Ectodermal cell (in vitro differentiated cells): Measurements from ENCODE around the gene KL.

ENCODE experiments used
- H3K27ac ChIP-seq: 2 replicates; pipeline ENCODE4 v1.7.0; 2013; ENCODE audit warnings: mild to moderate bottlenecking, low read depth, low read length; ENCODE audit not compliant: insufficient read depth, poor library complexity, severe bottlenecking
- H3K27me3 ChIP-seq: 2 replicates; pipeline ENCODE4 v1.7.0; 2013; ENCODE audit warnings: mild to moderate bottlenecking, low read length; ENCODE audit not compliant: insufficient read depth, control insufficient read depth, poor library complexity, severe bottlenecking
- H3K36me3 ChIP-seq: one replicate; pipeline ENCODE4 v1.7.0; 2013; ENCODE audit warnings: low read length; ENCODE audit not compliant: control insufficient read depth, insufficient read depth
- H3K4me1 ChIP-seq: one replicate; pipeline ENCODE4 v1.7.0; 2013; ENCODE audit warnings: low read length; ENCODE audit not compliant: control insufficient read depth, insufficient read depth
- H3K4me3 ChIP-seq: 2 replicates; pipeline ENCODE4 v1.7.0; 2013; ENCODE audit warnings: low read depth, low read length, control low read depth; ENCODE audit not compliant: insufficient read depth
- H3K9me3 ChIP-seq: 2 replicates; pipeline ENCODE4 v1.7.0; 2013; ENCODE audit warnings: mild to moderate bottlenecking, low read length, moderate library complexity; ENCODE audit not compliant: control insufficient read depth
- WGBS, 2 experiments: methylation state at CpG; one replicate each; pipeline ENCODE4 v1.1.7; 2013; ENCODE audit warnings: missing lambda C conversion rate in 2 of 2; 5-methylcytosine and 5-hydroxymethylcytosine counted together

Gene KL

GRCh38 chr13:33109271-33109697 is 93.1 kb downstream of the KL start:
- no peak overlapping the region for H3K27ac ChIP-seq
- 93 to 98% methylated on average over 2 of the region's 2 CpGs for WGBS, 2 experiments
- H3K27me3 ChIP-seq = no peaks in the 10 kb centered on the region
- H3K36me3 ChIP-seq = no peaks in the 10 kb centered on the region
- no peaks in the 10 kb centered on the region for H3K4me1 ChIP-seq
- H3K9me3 ChIP-seq = no peaks in the 10 kb centered on the region
- H3K4me3 ChIP-seq = no peak overlapping the region

DNA sequence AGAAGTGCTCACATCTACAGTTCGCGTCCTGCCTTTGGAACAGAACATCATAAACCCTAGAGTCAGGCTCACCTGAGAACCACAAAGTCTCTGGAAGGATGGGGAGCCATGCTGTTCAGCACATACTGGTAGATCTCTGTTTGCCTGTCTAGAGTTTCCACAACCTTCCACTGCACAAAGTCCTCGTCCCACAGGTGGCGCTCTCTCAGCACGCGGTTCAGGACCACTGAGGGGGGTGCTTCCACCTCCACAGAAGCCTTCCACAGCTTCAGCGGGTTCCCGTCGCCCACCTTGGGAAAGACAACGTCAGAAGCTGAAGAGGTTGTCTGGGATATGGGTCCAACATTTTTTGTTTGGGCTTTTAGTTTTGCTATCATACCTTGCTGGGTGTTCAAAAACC is 93.6 kb downstream of the KL start:
- H3K4me3 ChIP-seq = no peak overlapping the region
- H3K27me3 ChIP-seq = no peaks in the 10 kb centered on the region
- WGBS, 2 experiments = 83% methylated on average over 10 of the region's 10 CpGs
- H3K9me3 ChIP-seq = no peaks in the 10 kb centered on the region
- H3K36me3 ChIP-seq = no peaks in the 10 kb centered on the region
- no peaks in the 10 kb centered on the region for H3K4me1 ChIP-seq
- no peak overlapping the region for H3K27ac ChIP-seq

- Histone ChIP-seq H3K4me1 (no peaks in the 10 kb centered on the region), H3K4me3 (no peak overlapping the region), H3K9me3 (no peaks in the 10 kb centered on the region), H3K27ac (no peak overlapping the region), H3K27me3 (no peaks in the 10 kb centered on the region), H3K36me3 (no peaks in the 10 kb centered on the region)
- 92 to 95% methylated on average over 5 of the region's 5 CpGs for WGBS, 2 experiments
Observed at GRCh38 chr13:33110386-33110712, 94.1 kb downstream of the KL start.

- 93 to 94% methylated on average over 14 of the region's 14 CpGs for WGBS, 2 experiments
- no peak overlapping the region for H3K4me3 ChIP-seq
- H3K27me3 ChIP-seq = no peaks in the 10 kb centered on the region
- H3K27ac ChIP-seq = no peak overlapping the region
- H3K4me1 ChIP-seq = no peaks in the 10 kb centered on the region
- no peaks in the 10 kb centered on the region for H3K36me3 ChIP-seq
- no peaks in the 10 kb centered on the region for H3K9me3 ChIP-seq
Observed at GRCh38 chr13:33110713-33111413, 94.6 kb downstream of the KL start.

DNA sequence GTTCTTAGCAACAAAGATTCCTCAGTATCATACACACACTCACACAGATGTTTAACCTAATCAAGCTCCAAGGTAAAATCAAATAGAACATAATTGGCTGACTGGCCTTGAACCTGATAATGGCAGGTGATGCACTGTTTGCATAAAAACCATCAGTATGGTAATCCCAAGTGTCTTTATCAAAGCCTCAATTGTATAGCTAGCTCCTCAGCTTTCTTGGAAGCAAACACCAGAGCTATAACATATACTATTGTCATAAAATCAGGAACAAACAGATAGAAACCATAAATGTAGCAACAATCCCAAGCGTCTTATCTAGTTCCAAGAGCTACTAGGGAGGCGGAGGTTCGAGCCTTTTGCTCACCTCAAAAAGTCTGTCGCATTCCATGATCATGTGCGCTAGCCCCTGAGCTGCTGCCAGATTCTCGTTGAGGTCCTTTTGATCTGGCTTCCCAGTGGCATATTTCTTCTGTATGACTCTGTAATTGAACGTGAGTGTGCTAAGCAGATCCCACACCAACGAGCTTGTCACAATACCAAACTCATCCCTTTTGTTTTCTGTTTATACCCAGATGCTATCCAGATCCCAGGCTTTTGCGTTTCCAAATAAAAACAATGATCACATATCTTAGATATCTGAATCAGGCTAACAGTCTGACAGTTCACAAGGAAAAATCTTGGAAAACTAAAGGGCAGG is 95.3 kb downstream of the KL start:
- Histone ChIP-seq H3K9me3 (no peaks in the 10 kb centered on the region), H3K4me1 (no peaks in the 10 kb centered on the region), H3K4me3 (no peak overlapping the region), H3K27ac (no peak overlapping the region), H3K36me3 (no peaks in the 10 kb centered on the region), H3K27me3 (no peaks in the 10 kb centered on the region)
- WGBS, 2 experiments = 93 to 94% methylated on average over 9 of the region's 9 CpGs

DNA sequence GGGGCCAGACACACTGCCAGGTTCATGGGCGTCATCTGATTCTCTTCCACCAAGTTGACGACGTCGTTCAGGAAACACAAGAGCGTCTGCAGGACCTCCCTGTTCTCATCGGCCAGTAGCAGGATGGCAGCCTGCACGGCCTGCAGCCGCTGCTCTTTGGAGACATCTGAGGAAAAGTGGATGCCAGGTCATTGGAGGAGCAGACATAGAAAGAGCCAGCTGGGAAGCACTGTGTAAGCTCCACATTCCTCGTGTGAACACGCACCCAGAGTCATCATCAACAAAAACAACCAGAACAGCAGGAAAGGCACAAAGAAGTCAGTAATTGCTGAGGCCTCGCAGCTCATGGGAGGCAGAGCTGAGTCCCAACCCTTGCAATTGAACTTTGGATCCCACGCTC is 96.5 kb downstream of the KL start:
- H3K27me3 ChIP-seq = no peaks in the 10 kb centered on the region
- H3K9me3 ChIP-seq = no peaks in the 10 kb centered on the region
- no peaks in the 10 kb centered on the region for H3K4me1 ChIP-seq
- H3K4me3 ChIP-seq = no peak overlapping the region
- WGBS, 2 experiments = 93 to 95% methylated on average over 12 of the region's 12 CpGs
- no peaks in the 10 kb centered on the region for H3K36me3 ChIP-seq
- no peak overlapping the region for H3K27ac ChIP-seq

- H3K9me3 ChIP-seq = no peaks in the 10 kb centered on the region
- H3K27me3 ChIP-seq = no peaks in the 10 kb centered on the region
- no peak overlapping the region for H3K4me3 ChIP-seq
- no peaks in the 10 kb centered on the region for H3K36me3 ChIP-seq
- no peaks in the 10 kb centered on the region for H3K4me1 ChIP-seq
- no peak overlapping the region for H3K27ac ChIP-seq
- WGBS, 2 experiments = 95 to 96% methylated on average over 5 of the region's 5 CpGs
Observed at GRCh38 chr13:33114146-33114545, 97.9 kb downstream of the KL start.

DNA sequence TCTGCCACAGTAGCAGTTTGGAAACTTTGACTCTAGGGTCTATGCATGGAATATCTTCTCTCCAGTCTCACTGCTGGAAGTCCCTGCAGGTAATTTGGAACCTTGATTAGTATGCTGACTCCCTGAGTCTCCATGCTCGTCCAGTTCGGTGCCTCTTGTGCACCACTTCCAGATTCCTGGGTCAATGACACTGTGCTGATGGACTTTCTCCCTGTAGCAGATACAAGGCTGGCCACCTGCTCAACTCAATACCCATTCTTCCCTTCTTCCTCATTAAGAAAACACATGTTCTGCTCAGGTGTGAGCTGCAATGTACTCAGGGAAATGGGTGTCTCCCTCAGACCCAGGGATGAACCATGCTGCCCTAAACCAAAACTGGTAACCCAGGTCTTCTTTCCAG is 99.1 kb downstream of the KL start:
- Histone ChIP-seq H3K27ac (no peak overlapping the region), H3K9me3 (no peaks in the 10 kb centered on the region), H3K4me1 (no peaks in the 10 kb centered on the region), H3K27me3 (no peaks in the 10 kb centered on the region), H3K36me3 (no peaks in the 10 kb centered on the region), H3K4me3 (no peak overlapping the region)
- WGBS, 2 experiments = 91 to 94% methylated on average over 2 of the region's 2 CpGs
